K562 (cell line): ENCODE measurements around the gene PTPRO. TPM values are rescaled to one million over a fixed set of nuclear protein-coding genes. Genes with fewer than 3 reads are reported as not detected.

Experiments
- CAMTA2 ChIP-seq: fragments of 250-450 bp; sonication (Bioruptor Pico); conservative IDR thresholded peaks from 2 replicates; pipeline ENCODE4 v1.5.1; 2022
- HNRNPH1 ChIP-seq: fragments of 200-400 bp; formaldehyde crosslinking; optimal IDR thresholded peaks from 2 replicates; pipeline ENCODE3; 2017; ENCODE audit warnings: low read depth, mild to moderate bottlenecking, low read length, moderate library complexity
- ZKSCAN3 ChIP-seq: fragments of 250-450 bp; sonication (Bioruptor Pico); IDR thresholded peaks from 2 replicates; pipeline ENCODE4 v1.4.0; 2020
- ZSCAN29 ChIP-seq: fragments of 450-650 bp; IDR thresholded peaks from 2 replicates; pipeline ENCODE4 v1.6.1; 2017
- polyA plus RNA-seq, 8 experiments: library from polyadenylated mRNA; depleted of rRNA in 4 of 8; stranded (reverse) in 5 of 8; unstranded in 3 of 8; fragments of >200 nt; fragmentation: Nextera tagmentation in 2 of 8; fragmentation: Illumina TruSeq in 1 of 8; extraction: Ambion mirVana in 2 of 8; extraction: Trizol in 1 of 8; gene quantifications; 2 replicates each; pipeline versions ENCODE4 v1.2.1 to v1.2.3, GENCODE V29; 2011 to 2014; ENCODE audit warnings: inconsistent platforms in 1 of 8, missing spikeins in 1 of 8
- total RNA-seq, 7 experiments: library from RNA; depleted of rRNA in 6 of 7; stranded (reverse); fragments of >200 nt in 6 of 7; fragmentation: Illumina TruSeq in 2 of 7; extraction: Trizol in 2 of 7; gene quantifications; 2 replicates each; pipeline versions ENCODE4 v1.2.1 to v1.2.3, GENCODE V29; 2011 to 2021; ENCODE audit warnings: low replicate concordance in 1 of 7
- TF ChIP-seq, protein P1 (sequence below): sonication (generic); formaldehyde crosslinking; IDR thresholded peaks from 2 replicates; pipeline ENCODE4 v1.4.0; 2020; ENCODE audit warnings: mild to moderate bottlenecking, missing genetic modification reagents
- TF ChIP-seq, protein P2 (sequence below): sonication (generic); formaldehyde crosslinking; IDR thresholded peaks from 2 replicates; pipeline ENCODE4 v1.8.1; 2022; ENCODE audit warnings: missing genetic modification reagents
- TF ChIP-seq, protein P3 (sequence below): fragments of 250-450 bp; sonication (Bioruptor Pico); IDR thresholded peaks from 2 replicates; pipeline ENCODE4 v1.5.1; 2021; ENCODE audit warnings: mild to moderate bottlenecking

PTPRO gene
- total and polyA plus RNA-seq, 9 of the 15 experiments (the other 6 are each of a cell fraction or from before 2014, with no cell fraction given): 0.22 TPM; not detected in 8

DNA sequence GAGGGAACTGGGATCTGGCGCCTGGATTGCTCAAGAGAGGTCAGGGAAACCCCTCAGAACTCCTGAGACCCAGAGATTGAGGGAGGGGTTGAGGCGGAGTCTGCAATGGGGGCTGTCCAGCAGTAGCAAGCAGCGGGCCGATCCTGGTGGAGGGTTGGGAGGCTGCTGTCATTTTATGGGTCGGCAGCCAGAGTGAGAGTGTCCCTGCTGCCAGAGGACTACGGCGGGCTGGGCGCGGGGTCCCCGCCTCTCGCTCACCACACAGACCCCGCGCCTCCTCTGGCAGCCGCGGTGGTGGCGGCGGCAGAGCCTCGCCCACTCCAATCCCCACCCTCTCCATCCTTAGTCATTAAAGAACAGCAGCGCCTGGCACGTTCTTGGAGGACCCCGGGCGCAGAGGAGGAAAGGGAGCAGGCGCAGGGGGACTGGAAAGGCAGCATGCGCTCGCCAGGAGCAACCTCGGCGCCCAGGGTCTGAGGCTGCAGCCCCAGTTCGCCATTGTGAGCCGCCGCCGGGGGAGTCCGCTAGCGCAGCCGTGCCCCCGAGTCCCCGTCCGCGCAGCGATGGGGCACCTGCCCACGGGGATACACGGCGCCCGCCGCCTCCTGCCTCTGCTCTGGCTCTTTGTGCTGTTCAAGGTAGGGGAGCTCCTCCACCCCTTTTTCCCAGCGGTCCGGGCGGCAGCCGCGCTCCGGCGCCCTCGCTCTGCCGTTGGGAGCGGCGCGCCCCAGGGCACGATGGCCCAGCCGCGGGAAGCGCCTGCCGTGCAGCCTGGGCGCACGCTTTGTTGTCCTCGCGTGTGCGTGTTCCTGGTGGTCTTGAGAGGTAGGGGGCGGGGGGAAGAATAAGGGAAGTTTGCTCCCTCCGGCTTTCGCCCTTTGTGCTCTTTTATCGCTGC lies at the start of gene PTPRO (continued):
- TF ChIP-seq, protein P1, sequence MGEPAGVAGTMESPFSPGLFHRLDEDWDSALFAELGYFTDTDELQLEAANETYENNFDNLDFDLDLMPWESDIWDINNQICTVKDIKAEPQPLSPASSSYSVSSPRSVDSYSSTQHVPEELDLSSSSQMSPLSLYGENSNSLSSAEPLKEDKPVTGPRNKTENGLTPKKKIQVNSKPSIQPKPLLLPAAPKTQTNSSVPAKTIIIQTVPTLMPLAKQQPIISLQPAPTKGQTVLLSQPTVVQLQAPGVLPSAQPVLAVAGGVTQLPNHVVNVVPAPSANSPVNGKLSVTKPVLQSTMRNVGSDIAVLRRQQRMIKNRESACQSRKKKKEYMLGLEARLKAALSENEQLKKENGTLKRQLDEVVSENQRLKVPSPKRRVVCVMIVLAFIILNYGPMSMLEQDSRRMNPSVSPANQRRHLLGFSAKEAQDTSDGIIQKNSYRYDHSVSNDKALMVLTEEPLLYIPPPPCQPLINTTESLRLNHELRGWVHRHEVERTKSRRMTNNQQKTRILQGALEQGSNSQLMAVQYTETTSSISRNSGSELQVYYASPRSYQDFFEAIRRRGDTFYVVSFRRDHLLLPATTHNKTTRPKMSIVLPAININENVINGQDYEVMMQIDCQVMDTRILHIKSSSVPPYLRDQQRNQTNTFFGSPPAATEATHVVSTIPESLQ (CRISPR knock-in tag): no peak
- TF ChIP-seq ZKSCAN3 (no peak), CAMTA2 (no peak), HNRNPH1 (no peak), ZSCAN29 (no peak)
- TF ChIP-seq, protein P2, sequence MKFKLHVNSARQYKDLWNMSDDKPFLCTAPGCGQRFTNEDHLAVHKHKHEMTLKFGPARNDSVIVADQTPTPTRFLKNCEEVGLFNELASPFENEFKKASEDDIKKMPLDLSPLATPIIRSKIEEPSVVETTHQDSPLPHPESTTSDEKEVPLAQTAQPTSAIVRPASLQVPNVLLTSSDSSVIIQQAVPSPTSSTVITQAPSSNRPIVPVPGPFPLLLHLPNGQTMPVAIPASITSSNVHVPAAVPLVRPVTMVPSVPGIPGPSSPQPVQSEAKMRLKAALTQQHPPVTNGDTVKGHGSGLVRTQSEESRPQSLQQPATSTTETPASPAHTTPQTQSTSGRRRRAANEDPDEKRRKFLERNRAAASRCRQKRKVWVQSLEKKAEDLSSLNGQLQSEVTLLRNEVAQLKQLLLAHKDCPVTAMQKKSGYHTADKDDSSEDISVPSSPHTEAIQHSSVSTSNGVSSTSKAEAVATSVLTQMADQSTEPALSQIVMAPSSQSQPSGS (CRISPR knock-in tag): no peak
- TF ChIP-seq, protein P3, sequence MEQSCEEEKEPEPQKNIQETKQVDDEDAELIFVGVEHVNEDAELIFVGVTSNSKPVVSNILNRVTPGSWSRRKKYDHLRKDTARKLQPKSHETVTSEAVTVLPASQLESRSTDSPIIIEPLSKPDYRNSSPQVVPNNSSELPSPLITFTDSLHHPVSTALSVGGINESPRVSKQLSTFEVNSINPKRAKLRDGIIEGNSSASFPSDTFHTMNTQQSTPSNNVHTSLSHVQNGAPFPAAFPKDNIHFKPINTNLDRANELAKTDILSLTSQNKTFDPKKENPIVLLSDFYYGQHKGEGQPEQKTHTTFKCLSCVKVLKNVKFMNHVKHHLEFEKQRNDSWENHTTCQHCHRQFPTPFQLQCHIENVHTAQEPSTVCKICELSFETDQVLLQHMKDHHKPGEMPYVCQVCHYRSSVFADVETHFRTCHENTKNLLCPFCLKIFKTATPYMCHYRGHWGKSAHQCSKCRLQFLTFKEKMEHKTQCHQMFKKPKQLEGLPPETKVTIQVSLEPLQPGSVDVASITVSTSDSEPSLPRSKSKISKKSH (CRISPR knock-in tag): no peak
